Activated naive CD8-positive, alpha-beta T cell treated with anti-CD3 and anti-CD28 coated beads, Interleukin-2, amount 50 U/mL, for 16 hours (primary cell): ENCODE measurements around the gene PRPS1.
"Not testable (repeated sequence)": the region's sequence is repeated elsewhere in the genome, so short reads cannot be mapped to it uniquely, and the experiment has no call there.

Experiments
- DNase-seq: peaks from one replicate; pipeline ENCODE4 v3.0.0-alpha.2; 2020; ENCODE audit warnings: low read depth, low spot score

The PRPS1 gene

GRCh38 chrX:107627838-107628661 is at the start of gene PRPS1:
Gene PRPS1, plus strand, starts transcription at chrX:107628510. Its CDS starts 119 bp downstream, at chrX:107628629.
- peak; percentile 79 for DNase-seq

- no peak for DNase-seq
Measured at GRCh38 chrX:107579956-107580355, 48.4 kb upstream of the PRPS1 start.

- DNase-seq = no peak
Measured at GRCh38 chrX:107581923-107582322, 46.4 kb upstream of the PRPS1 start.

DNA sequence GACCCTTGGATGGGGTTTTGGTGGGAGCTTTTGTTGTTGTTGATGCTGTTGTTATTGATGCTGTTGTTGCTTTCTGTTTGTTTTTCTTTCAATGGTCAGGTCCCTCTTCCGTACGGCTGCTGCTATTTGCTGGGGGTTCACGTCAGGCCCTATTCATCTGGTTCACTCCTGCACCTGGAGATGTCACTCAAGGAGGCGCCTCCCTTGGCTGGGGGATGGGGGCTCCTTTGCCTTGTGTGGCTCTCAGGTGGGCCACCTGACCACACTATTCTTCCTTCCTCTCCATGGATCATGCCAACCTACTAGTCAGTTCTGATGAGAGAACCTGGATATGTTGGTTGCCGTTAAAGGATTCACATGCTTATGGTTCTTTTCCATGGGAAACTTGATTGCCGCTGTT is 39.1 kb upstream of the PRPS1 start:
- no peak for DNase-seq

DNA sequence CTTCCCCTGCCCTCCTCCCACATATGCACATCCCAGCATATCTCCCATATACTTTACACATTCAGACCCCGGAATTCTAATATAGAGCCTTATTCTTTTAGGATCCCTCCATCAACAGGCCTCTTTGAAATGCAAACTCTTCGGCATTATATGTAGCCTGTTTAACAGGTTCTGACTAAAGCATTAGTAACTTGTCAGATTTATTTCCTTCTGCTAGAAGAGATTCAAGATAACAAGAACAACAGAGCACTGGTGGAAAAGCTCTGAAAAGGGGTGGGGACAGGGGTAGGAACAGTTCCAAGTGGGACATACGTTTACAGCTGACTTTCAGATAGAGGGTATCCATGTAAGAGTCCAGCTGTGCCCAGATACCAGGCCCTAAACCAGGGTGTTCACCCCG is 31.7 kb upstream of the PRPS1 start:
- DNase-seq = no peak

GRCh38 chrX:107597264-107597663 is 31.0 kb upstream of the PRPS1 start:
- DNase-seq = no peak

DNA sequence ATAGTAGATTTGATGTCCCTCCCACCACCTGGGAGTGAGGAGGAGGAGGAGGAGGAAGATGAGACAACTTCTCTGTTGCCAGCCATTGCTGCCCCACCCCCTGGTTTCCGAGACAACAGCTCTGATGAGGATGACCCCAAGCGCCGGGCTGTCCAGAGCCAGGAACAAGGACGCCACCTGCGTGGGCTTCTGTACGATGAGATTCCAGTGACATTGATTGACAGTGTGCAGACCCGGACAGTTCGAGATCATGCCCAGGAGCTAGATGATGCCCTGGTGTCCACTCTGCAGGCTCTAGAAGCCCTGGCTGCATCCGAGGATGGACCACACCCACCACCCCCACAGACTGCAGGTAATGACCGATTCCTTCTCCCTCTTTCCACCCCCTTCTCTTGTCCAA is 30.5 kb upstream of the PRPS1 start:
- DNase-seq = no peak

DNA sequence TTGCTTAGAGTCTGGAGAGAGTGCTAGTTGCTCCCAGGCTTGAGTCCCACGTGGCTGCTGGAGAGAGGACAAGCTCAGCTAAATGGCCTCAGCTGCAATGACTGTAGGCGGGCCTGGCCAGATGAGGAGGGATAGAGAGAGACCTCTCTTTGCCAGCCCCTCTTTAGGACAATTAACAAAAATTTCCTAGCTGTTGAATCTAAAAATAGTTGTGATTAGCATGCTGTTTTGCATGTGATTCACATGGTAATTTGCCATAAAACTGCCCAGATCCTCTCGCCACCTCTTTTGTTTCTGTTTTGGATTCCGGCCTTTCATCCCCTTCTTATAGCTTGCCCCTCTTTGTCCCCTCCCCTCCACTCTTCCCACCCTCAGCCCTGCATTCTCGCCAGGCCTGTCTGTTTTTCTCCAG is 28.9 kb upstream of the PRPS1 start:
- no peak for DNase-seq

DNA sequence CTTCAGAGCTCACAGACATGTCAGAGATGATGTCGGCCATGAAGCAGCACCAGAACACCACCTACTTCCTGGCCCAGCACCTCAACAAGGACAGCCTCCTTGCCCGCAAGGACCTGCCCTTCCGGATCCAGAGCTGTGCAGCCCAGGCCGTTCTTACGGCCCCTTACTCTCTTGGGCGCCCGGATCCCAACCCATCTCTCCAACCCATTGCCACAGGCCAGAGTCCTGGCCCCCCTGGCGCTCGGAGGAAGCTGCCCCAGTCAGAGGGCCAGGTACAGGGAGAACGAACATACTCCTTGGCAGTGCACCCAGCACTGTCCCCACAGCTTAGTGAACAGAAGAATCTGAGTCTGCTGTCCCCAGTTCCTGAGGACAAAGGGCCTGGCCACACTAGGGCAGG is 27.9 kb upstream of the PRPS1 start:
- no peak for DNase-seq

DNA sequence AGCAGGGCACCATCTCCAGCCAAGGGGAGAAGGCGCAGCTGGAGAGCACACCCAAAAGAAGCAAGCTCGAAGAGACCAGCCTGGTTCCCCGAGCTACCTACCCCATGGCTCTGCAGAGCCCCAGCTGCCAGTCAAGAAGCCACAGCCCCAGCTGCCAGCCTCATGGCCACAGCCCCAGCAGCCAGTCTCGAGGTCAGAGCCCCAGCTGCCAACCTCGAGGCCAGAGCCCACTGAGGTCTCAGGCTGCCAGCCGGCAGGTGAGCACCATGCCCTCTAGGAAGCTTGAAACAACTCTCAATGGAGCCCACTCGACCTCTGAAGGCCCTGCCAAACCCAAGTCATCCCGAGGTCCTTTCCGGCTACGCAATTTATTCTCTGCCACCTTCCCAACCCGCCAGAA is 27.0 kb upstream of the PRPS1 start:
- no peak for DNase-seq

- DNase-seq = no peak
Measured at GRCh38 chrX:107601759-107602158, 26.6 kb upstream of the PRPS1 start.

DNA sequence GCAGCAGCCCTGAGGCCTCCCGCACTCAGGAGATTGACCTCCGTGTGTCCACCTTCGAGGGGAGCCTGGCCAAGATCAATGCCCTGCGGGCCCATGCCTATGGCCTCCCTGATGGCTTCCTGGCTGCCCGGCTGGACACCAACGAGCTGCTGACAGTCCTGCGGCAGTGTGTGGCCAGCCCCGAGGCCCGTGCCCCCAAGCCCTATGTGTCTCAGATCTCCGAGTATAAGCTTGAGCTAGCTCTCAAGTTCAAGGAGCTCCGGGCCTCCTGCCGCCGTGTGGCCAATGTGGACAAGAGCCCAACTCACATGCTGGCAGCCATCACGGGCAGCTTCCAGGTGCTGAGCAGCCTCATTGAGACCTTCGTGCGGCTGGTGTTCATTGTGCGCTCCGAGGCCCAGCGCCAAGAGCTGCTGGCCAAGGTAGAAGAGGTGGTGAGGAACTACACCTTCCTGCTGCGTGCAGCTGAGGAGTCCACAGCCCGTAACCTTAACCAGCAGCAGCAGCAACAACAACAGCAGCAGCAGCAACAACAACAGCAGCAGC is 25.5 kb upstream of the PRPS1 start:
- no peak for DNase-seq

DNA sequence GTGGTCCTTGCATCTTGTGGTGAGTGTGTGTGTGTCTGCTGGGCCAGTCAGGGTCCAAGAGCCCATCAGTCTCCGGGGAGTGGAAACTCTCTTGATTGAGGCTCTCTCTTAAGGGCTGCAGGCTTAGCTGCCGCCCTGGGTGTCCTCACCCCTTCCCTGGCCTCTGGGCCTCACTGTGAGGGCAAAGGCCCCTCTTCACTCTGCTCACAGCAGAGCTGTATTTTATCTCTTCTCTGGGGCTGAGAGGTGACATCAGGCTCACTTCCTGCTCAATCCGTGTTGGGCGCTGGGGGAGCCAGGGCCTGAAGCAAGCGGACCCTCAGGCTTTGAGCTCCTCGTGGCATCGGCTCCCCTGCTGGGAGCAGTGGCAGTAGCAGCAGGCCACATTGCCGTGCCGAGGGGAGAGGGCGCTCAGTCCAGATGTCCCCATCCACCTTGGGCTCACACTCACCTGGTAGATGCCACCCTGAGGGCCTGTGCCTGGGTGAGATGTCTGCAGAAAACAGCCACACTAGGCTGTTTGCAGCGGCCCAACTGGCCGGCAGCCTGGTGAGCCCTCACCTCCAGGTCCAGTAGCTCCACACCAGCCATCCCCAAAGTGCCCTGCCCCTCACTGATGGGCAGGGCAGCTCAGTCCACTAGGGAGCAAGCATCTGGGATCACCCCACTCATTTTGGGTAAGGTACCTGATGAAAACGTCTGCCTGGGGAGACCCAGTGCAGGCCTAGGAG is 24.7 kb upstream of the PRPS1 start:
- DNase-seq = no peak

- DNase-seq = not testable (repeated sequence)
Measured at GRCh38 chrX:107609061-107609460, 19.2 kb upstream of the PRPS1 start.

DNA sequence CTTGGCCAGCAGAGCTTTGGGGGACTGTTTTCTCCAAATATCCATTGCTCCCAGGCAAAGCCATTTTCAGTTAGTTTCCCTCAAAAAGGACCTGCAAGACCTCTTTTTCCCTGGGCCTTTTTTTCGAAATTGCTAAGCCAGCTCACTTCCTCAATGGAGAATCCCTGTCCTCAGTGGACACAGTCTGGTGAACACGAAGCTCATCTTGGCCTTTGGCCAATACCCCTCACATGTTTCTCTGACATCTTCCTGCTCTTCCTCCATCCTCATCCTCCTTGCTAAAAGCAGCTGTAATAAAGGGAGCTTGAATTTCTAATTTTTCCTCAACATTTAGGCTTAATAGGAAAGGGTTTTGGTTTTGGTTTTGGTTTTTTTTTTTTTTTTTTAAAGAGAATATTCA is 17.6 kb upstream of the PRPS1 start:
- DNase-seq = no peak

- DNase-seq = no peak
Measured at GRCh38 chrX:107619885-107620322, 8.4 kb upstream of the PRPS1 start.

DNA sequence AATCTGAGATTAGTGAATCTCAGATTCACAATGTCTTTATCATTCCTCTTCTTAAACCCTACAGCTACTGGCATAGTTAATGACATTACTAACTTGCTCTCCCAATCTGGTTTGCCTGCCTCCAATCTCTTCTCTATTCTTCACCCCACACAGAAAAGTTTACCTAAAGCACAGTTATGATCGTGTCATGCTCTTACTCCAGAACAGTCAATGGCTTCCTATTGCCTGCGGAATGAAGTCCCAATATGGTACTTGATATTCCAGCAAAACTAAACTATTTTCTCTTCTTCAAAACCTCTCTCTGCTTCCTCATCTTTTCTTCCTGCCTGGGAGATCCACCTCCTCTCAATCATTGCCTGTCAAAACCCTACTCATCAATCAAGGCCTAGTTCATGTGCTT is 3.4 kb upstream of the PRPS1 start:
- no peak for DNase-seq

GRCh38 chrX:107625739-107626138 is 2.6 kb upstream of the PRPS1 start:
- DNase-seq = no peak

DNA sequence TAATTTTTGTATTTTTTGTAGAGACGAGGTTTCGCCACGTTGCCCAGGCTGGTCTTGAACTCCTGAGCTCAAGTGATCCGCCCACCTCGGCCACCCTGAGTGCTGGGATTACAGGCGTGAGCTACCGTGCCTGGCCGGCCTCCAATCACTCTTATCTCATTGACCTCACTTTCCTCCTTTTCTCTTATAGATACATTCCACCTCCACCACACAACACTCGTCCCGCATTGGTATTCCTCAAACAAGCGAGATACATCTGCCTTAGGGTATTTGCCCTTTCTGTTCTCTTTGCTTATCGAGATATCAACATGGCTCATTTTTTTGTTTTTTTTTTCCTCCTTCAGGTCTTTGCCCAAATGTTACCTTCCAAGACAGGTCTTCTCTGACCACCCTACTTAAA is 1.8 kb upstream of the PRPS1 start:
- no peak for DNase-seq

DNA sequence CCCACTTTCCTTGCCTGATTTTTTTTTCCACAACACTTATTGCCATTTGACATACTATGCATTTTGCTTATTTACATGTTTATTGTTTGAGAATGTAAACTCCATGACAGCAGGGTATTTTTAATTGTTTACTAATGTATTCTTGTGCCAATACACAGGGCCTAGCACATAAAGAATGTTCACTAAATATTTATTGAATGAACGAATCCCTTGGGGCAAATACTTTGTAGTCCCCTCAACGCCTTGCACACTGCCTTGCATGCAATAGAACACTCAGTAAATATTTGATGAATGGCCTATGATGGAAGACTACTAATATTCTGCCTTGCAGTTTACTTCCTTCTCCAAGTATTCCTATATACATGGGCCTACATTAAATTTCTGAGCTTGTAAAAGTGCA is 1.4 kb upstream of the PRPS1 start:
- DNase-seq = no peak

DNA sequence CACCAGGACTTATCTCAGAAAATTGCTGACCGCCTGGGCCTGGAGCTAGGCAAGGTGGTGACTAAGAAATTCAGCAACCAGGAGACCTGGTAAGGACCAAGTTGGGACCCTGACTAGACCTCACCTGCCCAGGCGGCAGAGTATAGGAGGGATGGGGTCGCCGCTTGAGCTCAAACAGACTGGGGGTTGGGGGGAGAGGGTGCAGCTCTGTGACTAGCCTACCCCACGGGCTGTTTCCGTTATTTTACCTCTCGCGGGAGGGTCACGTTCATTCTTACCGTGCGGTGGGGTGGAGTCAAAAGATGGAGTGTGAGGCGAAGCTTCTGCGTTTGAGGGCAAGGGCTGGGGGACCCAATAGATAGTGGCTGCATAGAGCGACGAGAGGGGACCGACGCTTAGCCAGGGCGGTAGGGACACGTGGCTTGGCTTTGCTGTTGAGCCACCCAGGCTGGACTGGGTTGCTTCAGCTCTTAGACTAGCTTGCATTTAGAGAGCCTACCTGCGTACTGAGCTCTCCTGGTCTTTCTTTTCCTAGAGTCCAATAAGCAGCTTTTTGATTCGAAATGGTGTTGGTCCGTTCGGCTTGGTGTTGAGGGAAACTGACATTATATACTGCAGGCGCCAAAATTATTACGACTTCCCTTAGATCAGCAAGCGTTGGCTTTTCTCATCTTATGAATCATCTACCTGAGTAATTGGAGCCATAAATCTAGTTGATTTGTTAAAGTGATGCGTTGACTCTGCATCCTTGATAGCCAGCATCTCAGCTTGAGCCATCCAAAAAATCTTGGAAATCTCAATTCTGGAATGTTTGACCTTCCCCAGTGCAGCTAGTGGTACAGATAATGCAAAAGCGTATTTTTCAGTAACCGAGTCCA is 591 bp downstream of the PRPS1 start:
- DNase-seq = peak; percentile 1

DNA sequence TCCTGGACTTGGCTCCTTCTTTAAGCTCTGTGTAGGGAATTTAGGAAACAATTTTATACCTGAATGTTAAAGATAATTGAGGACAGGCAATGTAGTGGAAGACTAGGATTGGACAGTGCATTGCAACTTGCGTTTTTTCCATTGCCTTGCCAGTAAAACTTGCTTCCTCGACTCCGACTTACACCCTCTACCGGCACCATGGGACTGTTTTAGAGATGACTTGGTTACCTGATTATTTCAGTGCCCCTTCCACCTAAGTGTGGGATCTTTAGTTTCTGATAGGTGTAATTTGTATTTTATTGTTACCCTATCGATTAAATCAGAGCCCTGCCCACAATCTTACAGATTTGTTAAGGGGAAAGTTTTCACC is 1.2 kb downstream of the PRPS1 start:
- no peak for DNase-seq
